IMR-90 (cell line): Measurements from ENCODE around the gene UNKL. TPM values are rescaled to one million over a fixed set of nuclear protein-coding genes. Genes with fewer than 3 reads are reported as not detected.

ENCODE experiments used
- ATAC-seq: fragments of 200-7000 bp; cut with Tn5 transposase; 2 replicates; pipeline ENCODE4 v1.9.1; 2020; ENCODE audit warnings: low read depth, mild to moderate bottlenecking, moderate library complexity
- BruUV-seq: library from RNA; stranded (reverse); fragments of 400-500 nt; replicated peaks from 2 replicates; lab custom pipeline; 2021; lab: Mats Ljungman, UMichigan
- CTCF ChIA-PET: fragments of 300-600 bp; formaldehyde crosslinking; extraction: SDS; loops from one replicate; lab custom pipeline; 2021; ENCODE audit warnings: antibody characterized with exemption; lab: Yijun Ruan, JAX
- POLR2A ChIA-PET: fragments of 300-600 bp; sonication (Branson Sonifier 250); formaldehyde crosslinking; loops from one replicate; lab custom pipeline; 2022; ENCODE audit warnings: antibody characterized with exemption; ENCODE audit not compliant: unreplicated experiment; lab: Charles Lee
- DNase-seq: peaks from one replicate; pipeline ENCODE4 v3.0.0; 2013
- H2AFZ ChIP-seq: replicated peaks from 2 replicates; pipeline ENCODE3; 2013; ENCODE audit warnings: low read length, mild to moderate bottlenecking; ENCODE audit not compliant: poor library complexity
- H2AK5ac ChIP-seq: 2 replicates; pipeline ENCODE4 v1.6.1; 2013; ENCODE audit warnings: low read depth, low read length, inconsistent platforms
- H2AK9ac ChIP-seq: replicated peaks from 2 replicates; pipeline ENCODE3; 2013; ENCODE audit warnings: mild to moderate bottlenecking, low read depth, low read length, moderate library complexity; ENCODE audit not compliant: poor library complexity
- H2BK120ac ChIP-seq: 2 replicates; pipeline ENCODE4 v1.6.1; 2013; ENCODE audit warnings: low read depth, low read length, inconsistent platforms
- H2BK15ac ChIP-seq: 3 replicates; pipeline ENCODE4 v1.6.1; 2013; ENCODE audit warnings: low read depth, low read length, inconsistent platforms
- H2BK20ac ChIP-seq: 2 replicates; pipeline ENCODE4 v1.6.1; 2013; ENCODE audit warnings: low read depth, mild to moderate bottlenecking, inconsistent platforms, low read length, moderate library complexity
- H2BK5ac ChIP-seq: 2 replicates; pipeline ENCODE4 v1.6.1; 2013; ENCODE audit warnings: mild to moderate bottlenecking, low read depth, low read length, inconsistent platforms; ENCODE audit not compliant: poor library complexity, severe bottlenecking
- H3K14ac ChIP-seq: replicated peaks from 2 replicates; pipeline ENCODE4 v1.6.1; 2013; ENCODE audit warnings: low read depth, low read length, inconsistent platforms
- H3K18ac ChIP-seq: 2 replicates; pipeline ENCODE4 v1.6.1; 2013; ENCODE audit warnings: low read depth, low read length, control low read depth
- H3K23ac ChIP-seq: 2 replicates; pipeline ENCODE4 v1.6.1; 2013; ENCODE audit warnings: low read depth, low read length, inconsistent platforms
- H3K27ac ChIP-seq: 2 replicates; pipeline ENCODE4 v1.5.1; 2013; ENCODE audit warnings: mild to moderate bottlenecking, control low read depth, low read length; ENCODE audit not compliant: insufficient read depth
- H3K27me3 ChIP-seq: 2 replicates; pipeline ENCODE4 v1.6.1; 2013; ENCODE audit warnings: low read length; ENCODE audit not compliant: control insufficient read depth, insufficient read depth
- H3K36me3 ChIP-seq: 2 replicates; pipeline ENCODE4 v1.6.1; 2013; ENCODE audit warnings: low read length, mixed read lengths; ENCODE audit not compliant: control insufficient read depth, insufficient read depth
- H3K4ac ChIP-seq: 2 replicates; pipeline ENCODE4 v1.6.1; 2013; ENCODE audit warnings: low read depth, low read length, inconsistent platforms
- H3K4me1 ChIP-seq: 2 replicates; pipeline ENCODE4 v1.6.1; 2013; ENCODE audit warnings: low read length, mixed read lengths; ENCODE audit not compliant: control insufficient read depth, insufficient read depth
- H3K4me2 ChIP-seq: 2 replicates; pipeline ENCODE4 v1.6.1; 2013; ENCODE audit warnings: low read depth, mild to moderate bottlenecking, control low read depth, low read length, moderate library complexity
- H3K4me3 ChIP-seq: 2 replicates; pipeline ENCODE4 v1.5.1; 2013; ENCODE audit warnings: low read depth, mild to moderate bottlenecking, control low read depth, low read length, moderate library complexity; ENCODE audit not compliant: insufficient read depth
- H3K56ac ChIP-seq: 2 replicates; pipeline ENCODE4 v1.6.1; 2013; ENCODE audit warnings: low read length, inconsistent platforms; ENCODE audit not compliant: insufficient read depth; ENCODE audit errors: extremely low read depth
- H3K79me1 ChIP-seq, 2 experiments: 2 replicates each; pipeline ENCODE4 v1.6.1; 2013; ENCODE audit warnings: low read length in 2 of 2, inconsistent platforms in 1 of 2, low read depth in 1 of 2
- H3K9ac ChIP-seq: 2 replicates; pipeline ENCODE4 v1.6.1; 2013; ENCODE audit warnings: low read depth, low read length, control low read depth
- H3K9me1 ChIP-seq: 2 replicates; pipeline ENCODE4 v1.6.1; 2013; ENCODE audit warnings: low read length, inconsistent platforms; ENCODE audit not compliant: insufficient read depth
- H3K9me3 ChIP-seq: 2 replicates; pipeline ENCODE4 v1.6.1; 2013; ENCODE audit warnings: low read length; ENCODE audit not compliant: control insufficient read depth, insufficient read depth
- H4K20me1 ChIP-seq: 2 replicates; pipeline ENCODE4 v1.6.1; 2013; ENCODE audit warnings: low read length, inconsistent platforms; ENCODE audit not compliant: insufficient read depth
- H4K5ac ChIP-seq: 2 replicates; pipeline ENCODE4 v1.6.1; 2013; ENCODE audit warnings: mild to moderate bottlenecking, low read depth, low read length, control low read depth
- H4K8ac ChIP-seq, 2 experiments: 2 replicates each; pipeline ENCODE4 v1.6.1; 2013; ENCODE audit warnings: low read depth in 2 of 2, low read length in 2 of 2, control low read depth in 1 of 2, inconsistent platforms in 1 of 2
- H4K91ac ChIP-seq: 2 replicates; pipeline ENCODE4 v1.6.1; 2013; ENCODE audit warnings: low read depth, low read length, inconsistent platforms; ENCODE audit not compliant: insufficient read depth
- BHLHE40 ChIP-seq: fragments of 150-350 bp; IDR thresholded peaks from 2 replicates; pipeline ENCODE4 v1.6.1; 2016; ENCODE audit warnings: mild to moderate bottlenecking, low read depth, low read length
- CEBPB ChIP-seq: IDR thresholded peaks from 2 replicates; pipeline ENCODE4 v1.6.1; 2012; ENCODE audit warnings: low read depth, low read length, improper control_type of control experiment
- CHD1 ChIP-seq: IDR thresholded peaks from 2 replicates; pipeline ENCODE4 v1.6.1; 2012; ENCODE audit warnings: low read depth, low read length, improper control_type of control experiment
- MAFK ChIP-seq: IDR thresholded peaks from 2 replicates; pipeline ENCODE4 v1.6.1; 2012; ENCODE audit warnings: low read depth, low read length, improper control_type of control experiment
- MAZ ChIP-seq: IDR thresholded peaks from 2 replicates; pipeline ENCODE4 v1.6.1; 2012; ENCODE audit warnings: low read depth, mild to moderate bottlenecking, low read length, improper control_type of control experiment, moderate library complexity, borderline replicate concordance
- MXI1 ChIP-seq: IDR thresholded peaks from 2 replicates; pipeline ENCODE4 v1.6.1; 2012; ENCODE audit warnings: low read depth, mild to moderate bottlenecking, low read length, moderate library complexity, borderline replicate concordance
- NFE2L2 ChIP-seq: fragments of 150-350 bp; IDR thresholded peaks from 2 replicates; pipeline ENCODE4 v1.6.1; 2016; ENCODE audit warnings: low read depth, mild to moderate bottlenecking, low read length
- POLR2A ChIP-seq: IDR thresholded peaks from 2 replicates; pipeline ENCODE4 v1.6.1; 2012; ENCODE audit warnings: mild to moderate bottlenecking, low read depth, low read length
- RAD21 ChIP-seq: IDR thresholded peaks from 2 replicates; pipeline ENCODE4 v1.6.1; 2012; ENCODE audit warnings: low read length, improper control_type of control experiment
- RCOR1 ChIP-seq: IDR thresholded peaks from 2 replicates; pipeline ENCODE4 v1.6.1; 2012; ENCODE audit warnings: mild to moderate bottlenecking, low read length, improper control_type of control experiment; ENCODE audit not compliant: insufficient replicate concordance
- RFX5 ChIP-seq: IDR thresholded peaks from 2 replicates; pipeline ENCODE4 v1.8.0; 2012; ENCODE audit warnings: low read depth, mild to moderate bottlenecking, low read length, moderate library complexity
- SMC3 ChIP-seq: fragments of 150-350 bp; IDR thresholded peaks from 2 replicates; pipeline ENCODE4 v1.6.1; 2016; ENCODE audit warnings: low read depth, mild to moderate bottlenecking, antibody characterized with exemption, low read length, moderate library complexity
- WGBS, 2 experiments: methylation state at CpG; one replicate each; pipeline versions ENCODE4 v1.1.5 to v1.1.7; 2013; ENCODE audit warnings: missing lambda C conversion rate in 2 of 2; ENCODE audit not compliant: insufficient read length in 1 of 2; ENCODE audit errors: extremely low coverage in 2 of 2; 5-methylcytosine and 5-hydroxymethylcytosine counted together
- dilution Hi-C: fragments of 300-500 bp; cut with HindIII; formaldehyde crosslinking; loops from one replicate; pipeline ENCODE4 v1.14.3; 2018; ENCODE audit warnings: low sequenced_read_pairs; ENCODE audit not compliant: unreplicated experiment
- in situ Hi-C: fragments of 300-500 bp; cut with MboI; formaldehyde crosslinking; loops from 3 replicates; pipeline ENCODE4 v1.14.3; 2019; ENCODE audit warnings: low sequenced_read_pairs, inconsistent platforms, mixed read lengths
- intact Hi-C: fragments of 100-400 bp; cut with micrococcal nuclease; formaldehyde crosslinking; loops from 2 replicates; pipeline ENCODE4 v1.10.0; 2022
- polyA plus RNA-seq, 3 experiments: library from polyadenylated mRNA; depleted of rRNA; stranded (reverse); fragments of >200 nt; gene quantifications; 2 replicates each; pipeline ENCODE4 v1.2.3, GENCODE V29; 2012; ENCODE audit warnings: low replicate concordance in 1 of 3
- total RNA-seq: library from RNA; depleted of rRNA; stranded (reverse); fragments of >200 nt; gene quantifications from 2 replicates; pipeline ENCODE4 v1.2.3, GENCODE V29; 2012
- TF ChIP-seq, protein P1 (sequence below): fragments of 150-350 bp; IDR thresholded peaks from 2 replicates; pipeline ENCODE4 v1.6.1; 2016; ENCODE audit warnings: low read depth, mild to moderate bottlenecking, low read length, moderate library complexity, borderline replicate concordance
- TF ChIP-seq, protein P2 (sequence below): fragments of 150-350 bp; IDR thresholded peaks from 2 replicates; pipeline ENCODE4 v1.6.1; 2017; ENCODE audit warnings: mild to moderate bottlenecking, antibody characterized with exemption, low read length, low read depth
- TF ChIP-seq, protein P3 (sequence below): conservative IDR thresholded peaks from 2 replicates; pipeline ENCODE4 v1.5.1; 2012; ENCODE audit warnings: mild to moderate bottlenecking, low read depth, low read length, improper control_type of control experiment

UNKL gene
- total and polyA plus RNA-seq, 2 of the 4 experiments (the other 2 are of a cell fraction), result 4.1 to 13.3 TPM

DNA sequence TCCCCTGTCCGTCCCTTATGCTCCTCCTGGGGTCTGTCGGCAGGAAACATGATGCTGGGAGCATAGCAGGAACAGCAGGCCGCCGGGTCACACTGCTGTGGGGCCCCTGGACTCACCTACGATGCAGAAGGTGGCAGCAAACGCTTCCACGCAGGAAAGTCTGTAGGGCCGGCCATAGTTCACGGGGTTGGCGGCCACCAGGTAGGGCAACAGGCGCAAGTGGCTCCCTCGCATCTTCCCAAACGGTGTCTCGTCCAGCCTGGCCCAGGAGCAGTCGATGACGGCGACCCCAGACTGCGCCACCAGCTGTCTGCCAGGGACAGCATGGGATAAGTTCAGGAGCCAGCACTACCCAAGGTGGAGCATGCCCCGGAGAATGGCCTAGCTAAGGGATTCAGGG, 63.8 kb downstream of the UNKL start:
- Histone ChIP-seq H3K27ac (peak overlapping the region; percentile 56; the same call in 1 of the 2 replicates), H2AFZ (peak overlapping the region; percentile 99), H3K56ac (0 out of 2 replicates have a peak overlapping the region, but pooled peaks have one; percentile 57), H4K20me1 (peaks cover 15% of the 10 kb centered on the region), H2BK120ac (no peak overlapping the region), H3K14ac (no peak overlapping the region), H3K9me3 (no peaks in the 10 kb centered on the region), H3K9ac (peak overlapping the region; percentile 93), H4K5ac (no peak overlapping the region; the same call in 1 of the 2 replicates), H3K18ac (no peak overlapping the region), H4K91ac (no peak overlapping the region), H3K36me3 (peaks cover 25% of the 10 kb centered on the region), H3K4me1 (peaks cover 9% of the 10 kb centered on the region), H3K27me3 (no peaks in the 10 kb centered on the region), H2BK20ac (no peak overlapping the region), H2BK5ac (no peak overlapping the region), H3K79me1 (peaks cover 23 to 59% of the 10 kb centered on the region in 2 experiments), H2AK9ac (peak overlapping the region; percentile 99), H2BK15ac (no peak overlapping the region), H3K4me3 (peak overlapping the region; percentile 82), H3K23ac (peak overlapping the region; percentile 82; the same call in 1 of the 2 replicates), H3K4ac (peak overlapping the region; percentile 80; the same call in 1 of the 2 replicates), H2AK5ac (peak overlapping the region; percentile 91; the same call in 1 of the 2 replicates), H3K9me1 (no peaks in the 10 kb centered on the region), H3K4me2 (peak overlapping the region; percentile 99), H4K8ac (peak overlapping the region; percentile 57 to 79; a peak in 3 of 4 replicates)
- ATAC-seq (no peak), DNase-seq (no peak)
- CTCF ChIA-PET, result no interaction called here
- no TSS peak for BruUV-seq
- TF ChIP-seq RAD21 (no peak), SMC3 (no peak), CEBPB (no peak), RFX5 (no peak), POLR2A (no peak), RCOR1 (no peak), MXI1 (no peak), CHD1 (no peak), NFE2L2 (no peak), BHLHE40 (no peak), MAFK (no peak), MAZ (no peak)
- TF ChIP-seq, protein P1, sequence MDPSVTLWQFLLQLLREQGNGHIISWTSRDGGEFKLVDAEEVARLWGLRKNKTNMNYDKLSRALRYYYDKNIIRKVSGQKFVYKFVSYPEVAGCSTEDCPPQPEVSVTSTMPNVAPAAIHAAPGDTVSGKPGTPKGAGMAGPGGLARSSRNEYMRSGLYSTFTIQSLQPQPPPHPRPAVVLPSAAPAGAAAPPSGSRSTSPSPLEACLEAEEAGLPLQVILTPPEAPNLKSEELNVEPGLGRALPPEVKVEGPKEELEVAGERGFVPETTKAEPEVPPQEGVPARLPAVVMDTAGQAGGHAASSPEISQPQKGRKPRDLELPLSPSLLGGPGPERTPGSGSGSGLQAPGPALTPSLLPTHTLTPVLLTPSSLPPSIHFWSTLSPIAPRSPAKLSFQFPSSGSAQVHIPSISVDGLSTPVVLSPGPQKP, result no peak
- TF ChIP-seq, protein P2, sequence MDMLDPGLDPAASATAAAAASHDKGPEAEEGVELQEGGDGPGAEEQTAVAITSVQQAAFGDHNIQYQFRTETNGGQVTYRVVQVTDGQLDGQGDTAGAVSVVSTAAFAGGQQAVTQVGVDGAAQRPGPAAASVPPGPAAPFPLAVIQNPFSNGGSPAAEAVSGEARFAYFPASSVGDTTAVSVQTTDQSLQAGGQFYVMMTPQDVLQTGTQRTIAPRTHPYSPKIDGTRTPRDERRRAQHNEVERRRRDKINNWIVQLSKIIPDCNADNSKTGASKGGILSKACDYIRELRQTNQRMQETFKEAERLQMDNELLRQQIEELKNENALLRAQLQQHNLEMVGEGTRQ, result no peak
- TF ChIP-seq, protein P3, sequence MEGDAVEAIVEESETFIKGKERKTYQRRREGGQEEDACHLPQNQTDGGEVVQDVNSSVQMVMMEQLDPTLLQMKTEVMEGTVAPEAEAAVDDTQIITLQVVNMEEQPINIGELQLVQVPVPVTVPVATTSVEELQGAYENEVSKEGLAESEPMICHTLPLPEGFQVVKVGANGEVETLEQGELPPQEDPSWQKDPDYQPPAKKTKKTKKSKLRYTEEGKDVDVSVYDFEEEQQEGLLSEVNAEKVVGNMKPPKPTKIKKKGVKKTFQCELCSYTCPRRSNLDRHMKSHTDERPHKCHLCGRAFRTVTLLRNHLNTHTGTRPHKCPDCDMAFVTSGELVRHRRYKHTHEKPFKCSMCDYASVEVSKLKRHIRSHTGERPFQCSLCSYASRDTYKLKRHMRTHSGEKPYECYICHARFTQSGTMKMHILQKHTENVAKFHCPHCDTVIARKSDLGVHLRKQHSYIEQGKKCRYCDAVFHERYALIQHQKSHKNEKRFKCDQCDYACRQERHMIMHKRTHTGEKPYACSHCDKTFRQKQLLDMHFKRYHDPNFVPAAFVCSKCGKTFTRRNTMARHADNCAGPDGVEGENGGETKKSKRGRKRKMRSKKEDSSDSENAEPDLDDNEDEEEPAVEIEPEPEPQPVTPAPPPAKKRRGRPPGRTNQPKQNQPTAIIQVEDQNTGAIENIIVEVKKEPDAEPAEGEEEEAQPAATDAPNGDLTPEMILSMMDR, result no peak
- dilution Hi-C loops, result no loop called here
- POLR2A ChIA-PET, result no interaction called here
- 87% methylated on average over 16 of the region's 19 CpGs; no CpG with 5 or more reads in 1 of the 2 experiments for WGBS, 2 experiments
- in situ Hi-C loops, result no loop called here
- intact Hi-C loops, result no loop called here
